ENCODE measurements around the gene SMIM35. TPM values are rescaled to one million over a fixed set of nuclear protein-coding genes. Genes with fewer than 3 reads are reported as not detected.

SMIM35 gene
- total RNA-seq, 1 donor from 2014 or later = not detected

DNA sequence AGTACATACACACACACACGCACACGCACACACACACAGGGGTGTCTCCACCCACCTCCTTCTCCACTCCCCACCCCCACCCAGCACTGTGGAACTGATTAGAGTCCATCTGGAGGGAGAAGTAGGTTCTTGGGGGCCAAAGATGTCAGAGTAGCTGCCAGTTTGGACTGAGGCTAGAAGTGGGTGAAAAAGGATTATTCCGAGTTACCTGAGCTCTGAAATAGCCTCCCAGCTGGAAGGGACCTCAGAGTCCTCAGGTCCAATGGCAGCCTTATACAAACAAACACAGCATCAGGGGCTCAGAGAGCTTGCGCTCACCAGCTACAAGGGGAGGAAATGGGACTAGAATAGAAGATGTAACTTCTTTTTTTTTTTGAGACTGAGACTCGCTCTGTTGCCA is 79.7 kb downstream of the SMIM35 start:
- DNase-seq (ENCODE audit: low spot score in 2 of 2) = no peak
- FAIRE-seq = no peak

DNA sequence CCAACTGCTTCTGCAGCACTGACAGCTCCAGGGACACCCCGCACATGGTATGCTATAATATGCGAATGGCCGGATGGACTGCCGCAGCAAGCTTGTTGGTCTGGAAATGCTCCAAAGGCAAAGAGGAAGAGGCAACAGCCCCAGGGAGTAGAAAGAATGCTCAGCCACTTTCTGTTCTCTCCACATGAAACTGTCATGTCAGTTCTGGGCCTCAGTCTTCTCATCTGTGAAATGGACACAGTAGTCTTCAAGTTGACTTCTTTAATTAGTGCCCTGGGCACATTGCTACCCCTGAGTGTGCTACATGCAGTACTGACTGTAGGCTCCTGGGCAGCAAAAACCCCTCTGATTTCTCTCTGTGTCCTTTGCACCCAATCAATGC is 80.6 kb downstream of the SMIM35 start:
- FAIRE-seq (no peak), DNase-seq (ENCODE audit: low spot score in 2 of 2) (no peak)

DNA sequence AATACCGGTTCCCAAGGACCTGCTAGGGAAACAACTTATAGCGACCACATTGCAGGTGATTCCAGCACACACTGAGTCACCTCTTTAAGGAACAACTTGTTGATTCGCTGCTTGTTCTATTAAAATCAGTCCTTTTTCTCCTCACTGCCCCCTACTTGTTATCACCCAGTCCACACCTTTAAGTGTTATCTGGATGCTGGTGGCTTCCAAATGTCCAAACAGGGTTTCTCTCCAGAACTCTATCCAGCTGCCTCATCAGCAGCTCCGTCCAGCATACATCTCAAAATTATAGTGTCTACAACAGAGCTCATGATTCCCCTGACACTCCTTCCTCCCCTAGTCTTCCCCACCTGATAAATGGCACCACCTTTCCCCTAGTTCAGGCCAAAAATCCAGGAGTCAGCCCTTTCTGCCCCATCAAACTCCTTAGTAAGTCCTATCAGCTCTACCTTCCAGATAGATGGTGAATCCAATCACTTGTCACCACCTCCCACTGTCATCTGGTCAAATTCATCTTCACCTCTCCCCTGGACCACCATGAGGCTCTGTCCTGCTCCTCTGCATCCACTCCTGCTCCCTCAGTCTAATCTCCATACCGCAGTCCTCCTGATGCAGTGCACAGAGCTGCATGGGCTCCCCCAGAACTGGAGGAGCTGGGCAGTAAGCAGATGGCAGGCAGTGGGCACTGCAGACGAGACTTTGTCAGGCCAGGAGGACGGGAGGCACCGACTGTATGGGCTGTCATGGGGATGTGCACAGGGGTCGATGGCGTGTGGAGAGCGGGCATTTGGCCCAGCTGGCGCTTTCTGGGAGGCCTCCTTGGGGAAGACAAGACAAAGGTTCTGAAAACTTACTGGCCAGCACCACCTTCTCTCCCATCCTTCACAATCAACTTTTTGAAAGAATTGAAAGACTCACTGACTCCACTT is 81.3 kb downstream of the SMIM35 start:
- no peak for FAIRE-seq
- DNase-seq (ENCODE audit: low spot score in 2 of 2) = no peak

DNA sequence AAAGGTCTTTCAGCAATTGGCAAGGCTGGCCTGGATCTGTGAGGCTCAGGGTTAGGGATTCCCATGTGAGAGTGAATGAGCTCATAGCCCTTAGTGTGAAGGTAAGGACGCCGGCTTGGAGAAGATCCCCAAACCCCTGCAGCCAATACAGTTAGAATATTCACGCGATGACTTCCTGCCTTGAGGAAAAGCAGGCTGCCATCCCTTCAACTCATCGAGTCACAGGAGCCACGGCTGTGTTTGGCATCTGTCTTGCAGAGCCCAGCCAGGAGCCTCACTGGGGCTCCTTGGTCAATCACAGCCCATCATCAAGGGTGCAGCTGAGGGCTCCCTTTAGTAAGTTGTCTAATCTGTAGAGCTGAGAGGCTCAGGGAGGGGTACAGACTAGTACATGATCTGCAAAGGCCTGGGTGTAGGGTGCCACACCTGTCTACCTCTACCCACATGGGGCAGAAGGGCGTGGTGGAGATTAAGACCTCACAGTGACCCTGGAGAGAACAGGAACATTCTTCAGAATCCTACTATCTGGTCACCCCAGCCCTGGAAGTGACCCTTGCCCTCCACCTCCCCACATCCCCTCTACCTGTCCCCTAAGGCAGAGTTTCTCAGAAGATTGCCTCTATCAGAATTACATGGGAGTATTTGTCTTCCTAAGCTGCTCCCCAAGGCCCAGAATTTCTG is 82.1 kb downstream of the SMIM35 start:
- FAIRE-seq = no peak
- no peak for DNase-seq (ENCODE audit: low spot score in 2 of 2)

DNA sequence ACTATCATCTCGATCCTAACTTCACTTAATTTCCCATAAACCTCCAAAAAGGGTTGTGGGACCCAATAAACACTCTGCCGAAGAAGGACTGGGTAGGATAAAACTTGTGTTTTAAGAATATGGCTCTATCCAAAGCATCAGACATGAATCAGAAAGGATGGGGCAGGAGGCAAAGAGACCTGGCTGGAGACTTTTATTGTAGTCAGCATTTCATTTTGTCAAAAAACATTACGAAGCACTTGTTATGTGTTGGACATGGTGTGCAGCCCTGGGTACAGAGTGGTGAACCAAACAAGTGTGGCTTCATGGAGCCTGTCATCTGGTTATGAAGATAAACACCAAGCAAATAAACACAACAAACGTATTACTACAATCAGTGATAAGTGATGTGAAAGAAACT is 83.3 kb downstream of the SMIM35 start:
- FAIRE-seq (no peak), DNase-seq (ENCODE audit: low spot score in 2 of 2) (no peak)

DNA sequence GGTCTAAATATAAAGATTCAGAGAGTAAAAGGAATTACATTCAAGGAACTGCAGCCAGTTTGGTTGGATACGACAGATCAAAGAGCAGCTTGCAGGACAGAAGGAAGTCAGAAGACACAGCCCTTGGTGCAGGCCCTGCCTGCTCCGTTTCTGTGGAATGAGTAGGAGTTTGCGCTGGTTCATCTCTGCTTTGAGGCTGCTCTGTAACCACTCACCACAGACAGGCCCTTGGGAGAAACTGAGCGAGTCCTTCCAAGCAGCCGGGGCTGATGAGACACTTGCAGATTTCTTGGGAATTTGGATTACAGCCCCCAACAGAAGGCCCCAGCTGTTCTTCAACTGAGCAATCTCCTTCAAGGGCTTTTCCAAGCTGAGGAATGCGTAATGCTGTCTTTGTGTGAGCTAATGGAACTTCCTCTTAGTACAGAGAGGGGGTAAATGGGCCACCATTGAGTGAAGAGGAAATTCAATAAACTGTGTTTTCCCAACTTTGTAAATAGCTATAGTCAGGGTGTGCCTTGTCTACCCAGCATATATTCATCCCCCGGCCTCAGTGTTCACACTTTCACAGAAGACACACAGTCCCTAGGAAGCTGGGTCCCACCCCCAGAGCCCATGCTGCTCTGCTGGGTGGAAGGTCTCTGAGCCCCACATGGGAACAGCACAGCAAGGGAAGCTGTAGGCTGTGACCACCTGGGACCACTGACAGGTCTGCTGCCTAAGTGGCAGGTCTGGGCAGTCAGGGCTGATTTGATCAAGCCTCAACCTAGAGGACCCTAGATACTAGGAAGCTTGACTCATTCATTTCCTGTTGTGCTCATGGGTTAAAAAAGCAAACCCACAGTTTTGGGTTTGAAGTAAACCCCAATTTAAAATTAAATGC is 84.0 kb downstream of the SMIM35 start:
- no peak for FAIRE-seq
- no peak for DNase-seq (ENCODE audit: low spot score in 2 of 2)

DNA sequence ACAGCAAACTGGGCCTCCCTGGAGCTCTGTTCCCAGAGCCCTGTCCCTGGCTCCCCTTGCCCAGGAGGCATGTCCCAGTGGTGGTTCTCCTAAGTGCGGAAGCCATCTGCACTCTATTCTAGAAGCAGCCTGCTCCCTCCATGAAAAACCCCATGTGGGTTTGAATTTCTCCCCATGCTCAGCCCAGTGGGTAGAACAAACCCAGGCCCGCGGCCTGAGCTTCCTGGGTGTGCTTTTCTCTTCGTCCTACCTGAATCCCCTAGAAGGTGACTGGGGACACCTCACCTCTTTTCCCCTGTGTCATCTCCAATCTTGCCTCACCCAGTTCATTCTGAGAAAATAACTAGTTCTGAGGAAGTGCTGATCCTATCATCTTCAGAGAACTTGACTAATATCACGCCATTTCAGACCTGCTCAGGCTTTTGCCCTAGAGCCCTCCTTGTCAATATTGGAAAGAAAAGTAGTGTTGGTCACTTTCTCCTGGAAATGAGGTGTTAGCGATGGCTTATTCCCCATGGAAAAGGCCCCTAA is 84.7 kb downstream of the SMIM35 start:
- DNase-seq (ENCODE audit: low spot score in 2 of 2) (no peak), FAIRE-seq (no peak)

DNA sequence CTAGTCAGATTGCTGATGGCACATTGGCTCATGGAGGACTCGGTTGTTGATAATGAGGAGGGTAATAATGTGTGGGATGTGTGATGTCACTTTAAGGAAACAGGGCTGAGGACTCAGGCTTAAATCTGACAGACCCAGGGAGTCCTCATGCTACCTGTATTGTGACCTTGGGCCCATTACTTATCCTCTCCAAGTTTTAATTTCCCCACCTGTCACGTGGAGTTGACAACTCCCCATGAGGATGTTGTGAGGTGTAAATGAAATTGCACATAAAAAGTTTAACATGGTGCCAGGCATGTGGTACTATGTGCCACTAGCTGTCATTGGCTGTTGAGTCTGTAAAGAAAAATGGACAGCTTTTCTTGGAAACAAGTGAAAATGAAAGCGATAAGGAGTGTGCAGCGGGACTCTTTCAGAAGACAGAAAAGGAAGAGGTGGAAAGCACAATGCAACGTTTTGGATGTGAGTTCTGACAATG is 85.2 kb downstream of the SMIM35 start:
- FAIRE-seq (no peak), DNase-seq (ENCODE audit: low spot score in 2 of 2) (no peak)

DNA sequence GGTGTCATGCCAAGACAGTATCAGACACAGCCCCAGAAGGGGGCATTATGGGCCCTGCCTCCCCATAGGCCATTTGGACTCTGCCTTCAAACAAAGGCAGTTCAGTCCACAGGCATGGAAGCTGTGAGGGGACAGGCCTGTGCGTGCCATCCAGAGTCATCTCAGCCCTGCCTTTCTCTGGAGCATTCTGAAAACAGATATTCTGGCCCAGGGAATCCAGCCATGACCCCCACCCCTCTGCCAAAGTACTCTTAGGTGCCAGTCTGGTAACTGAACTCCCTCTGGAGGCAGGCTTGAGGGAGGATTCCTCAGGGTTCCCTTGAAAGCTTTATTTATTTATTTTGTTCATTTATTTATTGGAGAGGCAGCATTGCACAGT is 85.9 kb downstream of the SMIM35 start:
- DNase-seq (ENCODE audit: low spot score in 2 of 2) (no peak), FAIRE-seq (no peak)

DNA sequence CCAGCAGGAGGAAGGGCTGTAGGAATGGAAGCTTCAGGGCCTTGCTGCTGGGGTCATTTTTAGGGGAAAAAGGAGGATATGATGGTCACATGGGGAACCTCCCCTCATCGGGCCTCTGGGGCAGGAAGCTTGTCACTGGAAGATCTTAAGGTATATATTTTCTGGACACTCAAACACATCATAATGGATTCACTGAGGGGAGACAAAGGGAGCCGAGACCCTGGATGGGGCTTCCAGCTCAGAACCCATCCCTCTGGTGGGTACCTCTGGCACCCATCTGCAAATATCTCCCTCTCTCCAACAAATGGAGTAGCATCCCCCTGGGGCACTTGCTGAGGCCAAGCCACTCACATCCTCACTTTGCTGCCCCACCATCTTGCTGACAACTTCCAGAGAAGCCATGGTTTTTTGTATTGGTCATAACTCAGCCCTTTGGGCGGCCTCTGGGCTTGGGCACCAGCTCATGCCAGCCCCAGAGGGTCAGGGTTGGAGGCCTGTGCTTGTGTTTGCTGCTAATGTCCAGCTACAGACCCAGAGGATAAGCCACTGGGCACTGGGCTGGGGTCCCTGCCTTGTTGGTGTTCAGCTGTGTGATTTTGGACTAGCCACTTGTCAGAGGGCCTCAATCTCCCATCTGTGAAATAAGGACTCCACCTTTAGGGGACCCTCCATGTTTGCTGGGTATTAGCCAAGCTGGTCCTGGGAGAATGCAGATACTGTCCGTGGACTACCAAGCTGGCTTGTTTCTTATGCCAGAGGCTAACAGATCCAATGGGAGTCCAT is 86.5 kb downstream of the SMIM35 start:
- FAIRE-seq (no peak), DNase-seq (ENCODE audit: low spot score in 2 of 2) (no peak)

DNA sequence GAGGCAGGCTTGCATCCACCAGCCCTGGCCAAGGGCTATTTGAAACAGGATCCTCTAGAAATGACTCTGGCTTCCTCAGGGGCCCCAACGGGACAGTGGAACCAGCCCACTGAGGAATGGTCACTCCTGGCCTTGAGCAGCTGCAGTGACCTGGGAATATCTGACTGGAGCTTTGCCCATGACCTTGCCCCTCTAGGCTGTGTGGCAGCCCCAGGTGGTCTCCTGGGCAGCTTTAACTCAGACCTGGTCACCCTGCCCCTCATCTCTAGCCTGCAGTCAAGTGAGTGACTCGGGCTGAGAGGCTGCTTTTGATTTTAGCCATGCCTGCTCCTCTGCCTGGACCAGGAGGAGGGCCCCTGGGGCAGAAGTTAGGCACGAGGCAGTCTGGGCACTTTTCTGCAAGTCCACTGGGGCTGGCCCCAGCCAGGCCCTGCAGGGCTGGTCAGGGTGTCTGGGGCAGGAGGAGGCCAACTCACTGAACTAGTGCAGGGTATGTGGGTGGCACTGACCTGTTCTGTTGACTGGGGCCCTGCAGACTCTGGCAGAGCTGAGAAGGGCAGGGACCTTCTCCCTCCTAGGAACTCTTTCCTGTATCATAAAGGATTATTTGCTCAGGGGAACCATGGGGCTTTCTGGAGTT is 87.3 kb downstream of the SMIM35 start:
- FAIRE-seq = no peak
- no peak for DNase-seq (ENCODE audit: low spot score in 2 of 2)

DNA sequence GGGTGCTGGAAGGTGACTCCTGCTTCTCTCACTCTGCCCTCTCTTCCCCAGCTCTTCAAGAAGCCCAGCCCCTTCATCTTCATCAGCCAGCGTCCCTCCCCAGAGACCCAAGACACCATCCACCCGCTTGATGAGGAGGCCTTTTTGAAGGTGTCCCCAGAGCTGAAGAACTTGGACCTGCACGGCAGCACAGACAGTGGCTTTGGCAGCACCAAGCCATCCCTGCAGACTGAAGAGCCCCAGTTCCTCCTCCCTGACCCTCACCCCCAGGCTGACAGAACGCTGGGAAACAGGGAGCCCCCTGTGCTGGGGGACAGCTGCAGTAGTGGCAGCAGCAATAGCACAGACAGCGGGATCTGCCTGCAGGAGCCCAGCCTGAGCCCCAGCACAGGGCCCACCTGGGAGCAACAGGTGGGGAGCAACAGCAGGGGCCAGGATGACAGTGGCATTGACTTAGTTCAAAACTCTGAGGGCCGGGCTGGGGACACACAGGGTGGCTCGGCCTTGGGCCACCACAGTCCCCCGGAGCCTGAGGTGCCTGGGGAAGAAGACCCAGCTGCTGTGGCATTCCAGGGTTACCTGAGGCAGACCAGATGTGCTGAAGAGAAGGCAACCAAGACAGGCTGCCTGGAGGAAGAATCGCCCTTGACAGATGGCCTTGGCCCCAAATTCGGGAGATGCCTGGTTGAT is 88.0 kb downstream of the SMIM35 start:
- FAIRE-seq = no peak
- no peak for DNase-seq (ENCODE audit: low spot score in 2 of 2)

DNA sequence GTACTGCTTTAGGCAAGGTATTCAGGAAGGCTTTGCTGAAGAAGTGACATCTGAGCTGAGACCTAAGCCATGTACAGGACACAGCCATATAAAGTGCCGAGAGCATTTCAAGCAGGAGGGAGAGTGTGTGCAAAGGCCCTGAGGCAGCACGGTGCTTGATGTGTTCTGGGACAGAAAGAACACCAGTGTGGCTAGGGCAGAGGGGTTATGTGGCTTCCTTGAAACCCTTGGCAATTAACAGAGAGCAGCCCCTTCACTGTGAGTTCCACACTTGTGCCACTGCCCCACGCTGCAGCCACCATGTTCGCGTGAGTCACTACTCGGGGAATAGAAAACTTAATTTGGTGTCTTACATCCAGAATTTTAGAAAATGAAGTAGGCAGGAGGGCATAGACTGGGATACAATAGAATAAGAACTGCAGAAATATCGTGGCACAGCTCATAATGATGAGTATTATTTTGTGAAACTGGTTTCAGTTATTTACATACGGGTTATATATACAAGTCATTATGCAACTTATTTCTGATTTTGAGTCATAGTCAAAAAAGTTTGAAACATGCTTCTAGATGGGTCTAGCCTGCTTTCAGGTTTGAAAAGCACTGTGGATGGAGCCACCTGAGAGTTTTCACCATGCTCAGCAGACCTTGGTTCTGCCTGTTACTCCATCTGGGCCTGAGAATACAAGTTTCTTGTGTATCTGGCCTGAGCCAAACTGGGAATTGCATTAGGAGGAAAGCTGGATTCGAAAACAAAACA is 88.8 kb downstream of the SMIM35 start:
- no peak for FAIRE-seq

DNA sequence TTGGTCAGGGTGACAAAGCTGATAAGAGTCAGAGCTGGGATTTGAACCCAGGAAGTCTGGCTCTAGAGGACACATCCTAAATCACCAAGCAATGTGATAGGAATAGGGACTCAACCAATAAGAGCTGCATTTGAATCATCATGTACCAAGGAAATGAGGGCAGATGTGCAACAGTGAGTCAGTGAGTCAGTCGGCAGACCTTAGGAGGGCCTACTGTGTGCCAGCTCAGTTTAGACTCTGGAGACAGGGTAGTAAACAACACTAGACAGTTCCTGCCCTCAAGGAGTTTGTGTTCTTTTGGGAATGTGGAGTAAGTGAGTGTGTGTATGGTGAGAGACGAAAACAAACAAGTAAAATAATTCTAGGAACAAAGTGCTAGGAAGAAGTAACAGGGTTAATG is 89.4 kb downstream of the SMIM35 start:
- FAIRE-seq (no peak), DNase-seq (ENCODE audit: low spot score in 2 of 2) (no peak)

More for the DNA sequence above, 88.8 kb downstream of the SMIM35 start:
- no peak for DNase-seq (ENCODE audit: low spot score in 2 of 2)

DNA sequence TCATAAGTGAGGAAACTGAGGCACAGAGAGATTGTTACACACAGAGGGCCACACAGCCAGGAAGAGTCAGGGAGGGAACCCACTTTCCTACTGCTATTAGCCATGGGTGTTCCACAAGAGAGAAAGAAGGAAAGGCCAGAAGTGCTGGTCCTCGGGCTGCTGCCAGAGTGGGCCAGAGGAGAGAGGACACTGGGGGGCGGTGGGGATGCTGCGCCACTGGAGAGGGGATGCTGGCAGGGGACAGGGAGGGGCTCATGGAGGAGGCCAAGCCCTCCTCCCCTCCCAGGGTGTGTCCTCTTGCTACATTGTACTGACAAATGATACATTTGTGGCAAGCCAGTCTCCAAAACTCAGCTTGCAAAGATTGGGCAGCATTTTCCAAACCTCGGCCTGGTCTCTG is 90.7 kb downstream of the SMIM35 start:
- DNase-seq (ENCODE audit: low spot score in 2 of 2) (no peak), FAIRE-seq (no peak)

DNA sequence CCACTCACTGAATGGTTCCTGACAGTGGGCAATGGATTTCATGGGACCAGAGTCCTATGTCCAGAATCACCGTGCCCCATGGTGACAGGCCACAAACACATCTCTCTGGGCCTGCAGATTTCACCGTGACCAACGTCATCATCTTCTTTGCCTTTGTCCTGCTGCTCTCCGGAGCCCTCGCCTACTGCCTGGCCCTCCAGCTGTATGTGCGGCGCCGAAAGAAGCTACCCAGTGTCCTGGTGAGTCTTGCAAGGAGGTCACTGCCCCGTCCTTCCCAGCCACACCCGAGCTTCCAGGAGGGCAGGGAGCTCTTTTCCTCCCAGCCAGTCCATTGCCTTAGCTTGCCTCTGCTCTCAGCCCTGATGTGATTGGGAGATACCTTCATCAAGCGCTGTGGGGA is 91.3 kb downstream of the SMIM35 start:
- DNase-seq (ENCODE audit: low spot score in 2 of 2) (no peak), FAIRE-seq (no peak)

DNA sequence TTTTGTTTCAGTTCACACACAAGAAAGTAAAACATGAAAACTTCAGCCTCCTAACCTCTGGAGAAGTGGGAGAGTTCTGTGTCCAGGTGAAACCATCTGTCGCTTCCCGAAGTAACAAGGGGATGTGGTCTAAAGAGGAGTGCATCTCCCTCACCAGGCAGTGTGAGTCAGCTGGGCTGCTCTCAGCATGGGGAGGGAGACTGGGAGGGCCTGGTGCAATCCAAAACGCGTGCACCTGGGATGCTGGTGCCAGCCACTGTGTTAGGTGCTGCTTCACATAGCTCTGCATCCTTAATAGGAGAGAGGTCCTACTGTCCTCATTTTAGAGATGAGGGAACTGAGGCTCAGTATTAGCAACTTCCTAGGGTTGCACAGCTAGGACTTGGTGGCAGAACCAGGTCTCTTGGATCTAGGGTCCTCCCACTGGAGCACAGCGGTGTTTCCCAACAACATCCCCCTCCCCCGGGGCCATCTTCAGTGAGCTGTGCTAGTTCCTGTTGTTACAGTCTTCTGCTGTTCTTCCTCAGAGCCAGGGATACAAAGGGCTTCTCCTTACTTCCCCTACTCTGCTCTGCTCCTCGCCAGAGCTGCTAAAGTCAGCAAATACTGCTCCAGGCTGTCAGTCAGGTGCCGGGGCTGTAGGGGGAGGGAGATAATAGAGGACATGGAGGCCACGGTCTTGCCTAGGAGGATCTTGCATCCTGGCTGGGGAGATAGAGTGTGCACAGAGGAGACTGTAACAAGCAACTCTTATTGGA is 92.6 kb downstream of the SMIM35 start:
- no peak for DNase-seq (ENCODE audit: low spot score in 2 of 2)
- FAIRE-seq = no peak
